HEK293 (cell line): ENCODE measurements around the gene PJA2.

Experiments used
- CTCF ChIA-PET: fragments of 350-600 bp; formaldehyde crosslinking; extraction: SDS; loops from one replicate; lab custom pipeline; 2021; ENCODE audit warnings: antibody characterized with exemption; lab: Yijun Ruan, JAX
- POLR2A ChIA-PET: fragments of 300-600 bp; formaldehyde crosslinking; extraction: SDS; loops from one replicate; lab custom pipeline; 2020; ENCODE audit warnings: antibody characterized with exemption, inconsistent platforms; lab: Yijun Ruan, JAX
- H3K27ac ChIP-seq: fragments of 200-500 bp; sonication (Bioruptor generic); 2 replicates; pipeline ENCODE4 v1.5.1; 2014; ENCODE audit warnings: low read depth, low read length, control low read depth, inconsistent platforms; ENCODE audit errors: extremely low read depth
- H3K36me3 ChIP-seq, 2 experiments: fragments of 200-500 bp in 1 of 2; sonication (Bioruptor generic) in 1 of 2; 1 replicate in 1 of 2; 2 replicates in 1 of 2; pipeline ENCODE4 v1.5.1; 2014 to 2017; ENCODE audit warnings: inconsistent platforms in 2 of 2, low read length in 2 of 2; ENCODE audit not compliant: control insufficient read depth in 2 of 2, insufficient read depth in 1 of 2
- H3K4me1 ChIP-seq: fragments of 200-500 bp; sonication (Bioruptor generic); 2 replicates; pipeline ENCODE4 v1.5.1; 2014; ENCODE audit warnings: mild to moderate bottlenecking, low read length, inconsistent platforms; ENCODE audit not compliant: control insufficient read depth, insufficient read depth
- H3K4me3 ChIP-seq: 2 replicates; pipeline ENCODE4 v1.5.1; 2011; ENCODE audit warnings: low read depth, mild to moderate bottlenecking, control low read depth, low read length, moderate library complexity
- H3K9me3 ChIP-seq: fragments of 200-500 bp; sonication (Bioruptor generic); 2 replicates; pipeline ENCODE4 v1.5.1; 2014; ENCODE audit warnings: low read depth, low read length, inconsistent platforms; ENCODE audit not compliant: control insufficient read depth, insufficient read depth
- ELK4 ChIP-seq: IDR thresholded peaks from 2 replicates; pipeline ENCODE4 v1.6.1; 2011; ENCODE audit warnings: mild to moderate bottlenecking, low read depth, low read length, borderline replicate concordance
- GLIS1 ChIP-seq: fragments of 450-650 bp; formaldehyde crosslinking; IDR thresholded peaks from 2 replicates; pipeline ENCODE4 v1.5.1; 2016; ENCODE audit warnings: missing biosample characterization, missing genetic modification characterization
- HOXD13 ChIP-seq: sonication (generic); formaldehyde crosslinking; IDR thresholded peaks from 2 replicates; pipeline ENCODE4 v1.8.0; 2022; ENCODE audit warnings: missing genetic modification reagents, borderline replicate concordance
- INSM2 ChIP-seq: fragments of 450-650 bp; formaldehyde crosslinking; IDR thresholded peaks from 2 replicates; pipeline ENCODE4 v1.5.1; 2016; ENCODE audit warnings: missing biosample characterization, missing genetic modification characterization
- SALL2 ChIP-seq: fragments of 450-650 bp; formaldehyde crosslinking; IDR thresholded peaks from 2 replicates; pipeline ENCODE4 v1.5.0; 2017; ENCODE audit warnings: missing biosample characterization, mild to moderate bottlenecking, missing genetic modification characterization, borderline replicate concordance
- SETDB1 ChIP-seq: IDR thresholded peaks from one replicate; pipeline ENCODE4 v1.6.1; 2017; ENCODE audit warnings: mild to moderate bottlenecking, low read length, moderate library complexity, mixed read lengths; ENCODE audit not compliant: insufficient read length
- ZBTB8A ChIP-seq: fragments of 450-650 bp; formaldehyde crosslinking; IDR thresholded peaks from 2 replicates; pipeline ENCODE4 v1.5.1; 2016; ENCODE audit warnings: missing biosample characterization, missing genetic modification characterization
- ZFP3 ChIP-seq: fragments of 450-650 bp; formaldehyde crosslinking; IDR thresholded peaks from 2 replicates; pipeline ENCODE4 v1.5.1; 2016; ENCODE audit warnings: low read depth, missing biosample characterization, missing genetic modification characterization
- ZNF114 ChIP-seq: fragments of 450-650 bp; formaldehyde crosslinking; IDR thresholded peaks from 2 replicates; pipeline ENCODE4 v1.5.0; 2017; ENCODE audit warnings: missing biosample characterization, missing genetic modification characterization
- ZNF148 ChIP-seq: fragments of 450-650 bp; formaldehyde crosslinking; IDR thresholded peaks from 2 replicates; pipeline ENCODE4 v1.5.0; 2017; ENCODE audit warnings: missing biosample characterization, missing genetic modification characterization, borderline replicate concordance
- ZNF19 ChIP-seq: fragments of 450-650 bp; formaldehyde crosslinking; IDR thresholded peaks from 2 replicates; pipeline ENCODE4; 2016; ENCODE audit warnings: missing biosample characterization, missing genetic modification characterization, low read depth
- ZNF202 ChIP-seq: fragments of 450-650 bp; formaldehyde crosslinking; IDR thresholded peaks from 2 replicates; pipeline ENCODE4 v1.5.1; 2016; ENCODE audit warnings: missing biosample characterization, missing genetic modification characterization, borderline replicate concordance
- ZNF23 ChIP-seq: fragments of 450-650 bp; formaldehyde crosslinking; IDR thresholded peaks from 2 replicates; pipeline ENCODE4 v1.5.1; 2016; ENCODE audit warnings: missing biosample characterization, missing genetic modification characterization, borderline replicate concordance
- ZNF280D ChIP-seq: fragments of 450-650 bp; formaldehyde crosslinking; IDR thresholded peaks from 2 replicates; pipeline ENCODE4 v1.5.1; 2016; ENCODE audit warnings: missing biosample characterization, missing genetic modification characterization
- ZNF426 ChIP-seq: fragments of 450-650 bp; formaldehyde crosslinking; IDR thresholded peaks from 2 replicates; pipeline ENCODE4 v1.5.1; 2017; ENCODE audit warnings: missing biosample characterization, missing genetic modification characterization, mild to moderate bottlenecking, inconsistent platforms, moderate library complexity
- ZNF501 ChIP-seq: fragments of 450-650 bp; formaldehyde crosslinking; IDR thresholded peaks from 2 replicates; pipeline ENCODE4 v1.5.1; 2016; ENCODE audit warnings: missing biosample characterization, missing genetic modification characterization
- ZNF549 ChIP-seq: fragments of 450-650 bp; IDR thresholded peaks from 2 replicates; pipeline ENCODE4 v1.5.1; 2018; ENCODE audit warnings: missing biosample characterization, missing genetic modification characterization, mild to moderate bottlenecking, inconsistent platforms, moderate library complexity
- ZNF571 ChIP-seq: fragments of 450-650 bp; formaldehyde crosslinking; IDR thresholded peaks from 2 replicates; pipeline ENCODE4 v1.5.0; 2017; ENCODE audit warnings: missing biosample characterization, missing genetic modification characterization
- ZNF585B ChIP-seq: fragments of 450-650 bp; formaldehyde crosslinking; IDR thresholded peaks from 2 replicates; pipeline ENCODE4 v1.5.1; 2016; ENCODE audit warnings: missing biosample characterization, missing genetic modification characterization
- ZNF610 ChIP-seq: fragments of 450-650 bp; formaldehyde crosslinking; IDR thresholded peaks from 2 replicates; pipeline ENCODE4 v1.5.1; 2016; ENCODE audit warnings: missing biosample characterization, missing genetic modification characterization, borderline replicate concordance
- ZNF645 ChIP-seq: fragments of 450-650 bp; formaldehyde crosslinking; IDR thresholded peaks from 2 replicates; pipeline ENCODE4; 2016; ENCODE audit warnings: missing biosample characterization, missing genetic modification characterization
- ZNF654 ChIP-seq: fragments of 450-650 bp; formaldehyde crosslinking; IDR thresholded peaks from 2 replicates; pipeline ENCODE4 v1.5.1; 2016; ENCODE audit warnings: low read depth, missing biosample characterization, missing genetic modification characterization
- ZNF664 ChIP-seq: fragments of 450-650 bp; formaldehyde crosslinking; IDR thresholded peaks from 2 replicates; pipeline ENCODE4 v1.5.1; 2016; ENCODE audit warnings: missing biosample characterization, missing genetic modification characterization
- ZNF677 ChIP-seq: fragments of 450-650 bp; IDR thresholded peaks from 2 replicates; pipeline ENCODE4 v1.5.0; 2018; ENCODE audit warnings: missing biosample characterization, mild to moderate bottlenecking, missing genetic modification characterization, moderate library complexity
- ZNF707 ChIP-seq: fragments of 450-650 bp; formaldehyde crosslinking; IDR thresholded peaks from 2 replicates; pipeline ENCODE4 v1.5.1; 2016; ENCODE audit warnings: missing biosample characterization, missing genetic modification characterization
- TF ChIP-seq, protein P1 (sequence below): fragments of 450-650 bp; formaldehyde crosslinking; IDR thresholded peaks from 2 replicates; pipeline ENCODE4 v1.5.1; 2016; ENCODE audit warnings: missing biosample characterization, missing genetic modification characterization, borderline replicate concordance

PJA2 gene

GRCh38 chr5:109300367-109300766, 109.4 kb downstream of the PJA2 start:
- CTCF ChIA-PET: no interaction called here
- TF ChIP-seq ZNF426 (tag by site-specific recombination): no peak
- no peak for TF ChIP-seq ZNF148
- TF ChIP-seq ZNF707 (tag by site-specific recombination): no peak
- no peak for TF ChIP-seq ZNF571 (tag by site-specific recombination)
- no peak for TF ChIP-seq SALL2
- no peak for TF ChIP-seq ZNF664 (tag by site-specific recombination)
- no peak for TF ChIP-seq ZFP3
- TF ChIP-seq, protein P1, sequence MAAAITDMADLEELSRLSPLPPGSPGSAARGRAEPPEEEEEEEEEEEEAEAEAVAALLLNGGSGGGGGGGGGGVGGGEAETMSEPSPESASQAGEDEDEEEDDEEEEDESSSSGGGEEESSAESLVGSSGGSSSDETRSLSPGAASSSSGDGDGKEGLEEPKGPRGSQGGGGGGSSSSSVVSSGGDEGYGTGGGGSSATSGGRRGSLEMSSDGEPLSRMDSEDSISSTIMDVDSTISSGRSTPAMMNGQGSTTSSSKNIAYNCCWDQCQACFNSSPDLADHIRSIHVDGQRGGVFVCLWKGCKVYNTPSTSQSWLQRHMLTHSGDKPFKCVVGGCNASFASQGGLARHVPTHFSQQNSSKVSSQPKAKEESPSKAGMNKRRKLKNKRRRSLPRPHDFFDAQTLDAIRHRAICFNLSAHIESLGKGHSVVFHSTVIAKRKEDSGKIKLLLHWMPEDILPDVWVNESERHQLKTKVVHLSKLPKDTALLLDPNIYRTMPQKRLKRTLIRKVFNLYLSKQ (tag by site-specific recombination): no peak
- TF ChIP-seq ZNF677 (tag by site-specific recombination): no peak
- no peak for TF ChIP-seq ZNF19 (tag by site-specific recombination)
- no peak for TF ChIP-seq ZNF501 (tag by site-specific recombination)
- TF ChIP-seq ZNF280D: no peak
- no peaks in the 10 kb centered on the region for H3K9me3 ChIP-seq
- no peaks in the 10 kb centered on the region for H3K36me3 ChIP-seq
- peaks cover 4% of the 10 kb centered on the region for H3K4me1 ChIP-seq
- H3K4me3 ChIP-seq: no peak overlapping the region
- POLR2A ChIA-PET: no interaction called here
- H3K27ac ChIP-seq: no peak overlapping the region

DNA sequence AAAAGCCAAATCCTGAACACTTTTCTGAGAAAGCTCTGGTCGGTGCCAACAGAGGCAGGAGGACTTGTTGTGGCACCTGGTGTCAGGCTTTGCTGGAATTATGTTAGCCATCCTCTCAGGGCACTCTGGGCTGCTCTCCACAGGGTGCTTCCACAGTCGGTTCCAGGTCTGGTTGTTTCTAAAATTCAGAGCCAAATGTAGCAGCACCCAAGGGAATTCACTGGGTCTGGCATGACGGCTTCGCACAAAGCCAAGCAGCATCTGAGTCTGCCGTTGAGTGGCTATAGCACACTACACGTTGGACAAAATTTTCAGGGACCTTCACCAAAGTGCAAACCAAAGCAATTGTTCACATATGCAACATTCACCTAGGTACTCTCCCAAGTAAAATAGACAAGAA, 110.2 kb downstream of the PJA2 start:
- CTCF ChIA-PET: no interaction called here
- POLR2A ChIA-PET: no interaction called here
- no peak overlapping the region for H3K27ac ChIP-seq
- peaks cover 4% of the 10 kb centered on the region for H3K4me1 ChIP-seq
- H3K9me3 ChIP-seq: no peaks in the 10 kb centered on the region
- no peak overlapping the region for H3K4me3 ChIP-seq
- no peaks in the 10 kb centered on the region for H3K36me3 ChIP-seq
- TF ChIP-seq ZNF114: no peak
- TF ChIP-seq SETDB1: no peak
- TF ChIP-seq GLIS1 (tag by site-specific recombination): no peak
- no peak for TF ChIP-seq INSM2 (tag by site-specific recombination)
- TF ChIP-seq ZNF645 (tag by site-specific recombination): no peak
- no peak for TF ChIP-seq ZNF202 (tag by site-specific recombination)
- no peak for TF ChIP-seq ELK4
- no peak for TF ChIP-seq ZNF23 (tag by site-specific recombination)
- no peak for TF ChIP-seq ZNF585B (tag by site-specific recombination)
- TF ChIP-seq ZFP3: no peak
- TF ChIP-seq ZNF610 (tag by site-specific recombination): no peak
- no peak for TF ChIP-seq ZNF654 (tag by site-specific recombination)
- TF ChIP-seq HOXD13 (CRISPR knock-in tag): no peak
- TF ChIP-seq ZNF549 (tag by site-specific recombination): no peak
- no peak for TF ChIP-seq ZBTB8A (tag by site-specific recombination)
- no peak for TF ChIP-seq ZNF19 (tag by site-specific recombination)
